BJ (cell line): ENCODE results near the gene PARP6. TPM values are rescaled to one million over a fixed set of nuclear protein-coding genes. Genes with fewer than 3 reads are reported as not detected.

Experiments used
- CTCF ChIA-PET: fragments of 350-600 bp; formaldehyde crosslinking; extraction: SDS; loops from one replicate; lab custom pipeline; 2021; ENCODE audit warnings: antibody characterized with exemption, inconsistent platforms; lab: Yijun Ruan, JAX
- POLR2A ChIA-PET: fragments of 300-600 bp; sonication (Branson Sonifier 250); formaldehyde crosslinking; extraction: SDS; loops from one replicate; lab custom pipeline; 2021; ENCODE audit warnings: antibody characterized with exemption; lab: Charles Lee
- DNase-seq: peaks from one replicate; pipeline ENCODE4 v3.0.0-alpha.2; 2011; ENCODE audit warnings: low read depth
- H3K27me3 ChIP-seq: 2 replicates; pipeline ENCODE4 v1.6.0; 2011; ENCODE audit warnings: low read length; ENCODE audit not compliant: control insufficient read depth, insufficient read depth
- H3K36me3 ChIP-seq: 2 replicates; pipeline ENCODE4 v1.5.1; 2011; ENCODE audit warnings: low read length; ENCODE audit not compliant: control insufficient read depth, insufficient read depth
- H3K4me3 ChIP-seq: 2 replicates; pipeline ENCODE4 v1.5.1; 2011; ENCODE audit warnings: low read depth, mild to moderate bottlenecking, control low read depth, low read length
- polyA plus RNA-seq: library from polyadenylated mRNA; depleted of rRNA; stranded (reverse); fragments of >200 nt; gene quantifications from 2 replicates; pipeline ENCODE4 v1.2.3, GENCODE V29; 2011; rRNA removed
- TF ChIP-seq, protein P1 (sequence below): IDR thresholded peaks from 2 replicates; pipeline ENCODE4 v1.5.1; 2011; ENCODE audit warnings: low read depth, mild to moderate bottlenecking, control low read depth, inconsistent platforms, low read length, moderate library complexity; ENCODE audit not compliant: insufficient read depth

The PARP6 gene
- polyA plus RNA-seq, 1 experiment: 73.4 TPM

DNA sequence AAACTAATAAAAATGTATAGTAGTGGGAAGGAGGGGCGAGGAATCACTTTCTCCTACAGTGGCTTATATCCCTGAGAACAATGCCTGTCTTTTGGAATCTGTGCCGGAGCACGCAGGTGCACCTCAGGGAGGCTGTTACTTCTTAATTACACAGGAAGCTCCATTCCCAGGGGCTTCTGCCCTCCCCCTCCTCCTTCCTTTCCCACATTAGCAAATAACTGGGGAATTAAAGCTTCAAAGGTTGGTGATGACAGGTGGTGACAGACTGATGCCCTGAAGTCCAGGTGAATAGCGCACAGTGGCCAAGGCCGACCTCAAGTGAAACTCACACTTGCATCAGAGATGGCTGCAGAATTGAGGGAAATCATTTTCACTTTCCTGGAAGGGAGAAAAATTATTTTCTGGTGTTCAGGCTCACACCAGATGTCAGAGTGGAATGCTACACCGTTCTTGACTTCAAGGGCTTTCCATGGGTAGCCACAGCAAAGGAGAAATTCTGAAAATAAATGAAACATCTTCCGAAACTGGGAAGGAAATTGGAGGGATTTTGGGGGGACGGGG is 78.4 kb downstream of the PARP6 start:
- CTCF ChIA-PET: interaction anchor here (0.6 kb wide), 2 partner anchors 31 to 33 kb away, joined by 3 read pairs; no protein-coding TSS in a partner anchor
- Histone ChIP-seq H3K36me3 (peaks cover 5% of the 10 kb centered on the region), H3K4me3 (no peak overlapping the region), H3K27me3 (no peaks in the 10 kb centered on the region)
- DNase-seq: no peak
- POLR2A ChIA-PET: no interaction called here
- TF ChIP-seq, protein P1, sequence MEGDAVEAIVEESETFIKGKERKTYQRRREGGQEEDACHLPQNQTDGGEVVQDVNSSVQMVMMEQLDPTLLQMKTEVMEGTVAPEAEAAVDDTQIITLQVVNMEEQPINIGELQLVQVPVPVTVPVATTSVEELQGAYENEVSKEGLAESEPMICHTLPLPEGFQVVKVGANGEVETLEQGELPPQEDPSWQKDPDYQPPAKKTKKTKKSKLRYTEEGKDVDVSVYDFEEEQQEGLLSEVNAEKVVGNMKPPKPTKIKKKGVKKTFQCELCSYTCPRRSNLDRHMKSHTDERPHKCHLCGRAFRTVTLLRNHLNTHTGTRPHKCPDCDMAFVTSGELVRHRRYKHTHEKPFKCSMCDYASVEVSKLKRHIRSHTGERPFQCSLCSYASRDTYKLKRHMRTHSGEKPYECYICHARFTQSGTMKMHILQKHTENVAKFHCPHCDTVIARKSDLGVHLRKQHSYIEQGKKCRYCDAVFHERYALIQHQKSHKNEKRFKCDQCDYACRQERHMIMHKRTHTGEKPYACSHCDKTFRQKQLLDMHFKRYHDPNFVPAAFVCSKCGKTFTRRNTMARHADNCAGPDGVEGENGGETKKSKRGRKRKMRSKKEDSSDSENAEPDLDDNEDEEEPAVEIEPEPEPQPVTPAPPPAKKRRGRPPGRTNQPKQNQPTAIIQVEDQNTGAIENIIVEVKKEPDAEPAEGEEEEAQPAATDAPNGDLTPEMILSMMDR: no peak

GRCh38 chr15:72192416-72192815 is 79.9 kb downstream of the PARP6 start:
- Histone ChIP-seq H3K4me3 (no peak overlapping the region), H3K27me3 (no peaks in the 10 kb centered on the region), H3K36me3 (no peaks in the 10 kb centered on the region)
- TF ChIP-seq, protein P1: no peak
- no peak for DNase-seq
- CTCF ChIA-PET: interaction anchor here (1.4 kb wide), 1 partner anchor 8 kb away, joined by 3 read pairs; no protein-coding TSS in a partner anchor
- POLR2A ChIA-PET: no interaction called here

Other genes starting within 250 kb of the PARP6 start
- 13.1 and 16.4 TPM in 2 replicates for gene MYO9A, start 154.4 kb downstream of the PARP6 start, polyA plus RNA-seq
- gene SENP8, start 154.2 kb downstream of the PARP6 start, polyA plus RNA-seq: 3.1 and 6.0 TPM in 2 replicates
- 0.17 and 0.21 TPM in 2 replicates for gene GRAMD2A, start 74.8 kb downstream of the PARP6 start, polyA plus RNA-seq
- 2,101 and 2,533 TPM in 2 replicates for gene PKM, start 41.4 kb downstream of the PARP6 start, polyA plus RNA-seq
- gene CELF6, start 47.6 kb upstream of the PARP6 start, polyA plus RNA-seq: 0.12 and 0.16 TPM in 2 replicates
- gene HEXA, start 103.5 kb upstream of the PARP6 start, polyA plus RNA-seq: 221 and 272 TPM in 2 replicates
- gene TMEM202, start 125.8 kb upstream of the PARP6 start, polyA plus RNA-seq: not detected in 2 replicates
- 46.0 and 60.6 TPM in 2 replicates for gene ARIH1, start 201.8 kb upstream of the PARP6 start, polyA plus RNA-seq